HEK293 (cell line): ENCODE data around the gene MTCL3.

Experiments used
- CTCF ChIA-PET: fragments of 350-600 bp; formaldehyde crosslinking; extraction: SDS; loops from one replicate; lab custom pipeline; 2021; ENCODE audit warnings: antibody characterized with exemption; lab: Yijun Ruan, JAX
- POLR2A ChIA-PET: fragments of 300-600 bp; formaldehyde crosslinking; extraction: SDS; loops from one replicate; lab custom pipeline; 2020; ENCODE audit warnings: antibody characterized with exemption, inconsistent platforms; lab: Yijun Ruan, JAX
- H3K27ac ChIP-seq: fragments of 200-500 bp; sonication (Bioruptor generic); 2 replicates; pipeline ENCODE4 v1.5.1; 2014; ENCODE audit warnings: low read depth, low read length, control low read depth, inconsistent platforms; ENCODE audit errors: extremely low read depth
- H3K36me3 ChIP-seq, 2 experiments: fragments of 200-500 bp in 1 of 2; sonication (Bioruptor generic) in 1 of 2; 1 replicate in 1 of 2; 2 replicates in 1 of 2; pipeline ENCODE4 v1.5.1; 2014 to 2017; ENCODE audit warnings: inconsistent platforms in 2 of 2, low read length in 2 of 2; ENCODE audit not compliant: control insufficient read depth in 2 of 2, insufficient read depth in 1 of 2
- H3K4me1 ChIP-seq: fragments of 200-500 bp; sonication (Bioruptor generic); 2 replicates; pipeline ENCODE4 v1.5.1; 2014; ENCODE audit warnings: mild to moderate bottlenecking, low read length, inconsistent platforms; ENCODE audit not compliant: control insufficient read depth, insufficient read depth
- H3K4me3 ChIP-seq: 2 replicates; pipeline ENCODE4 v1.5.1; 2011; ENCODE audit warnings: low read depth, mild to moderate bottlenecking, control low read depth, low read length, moderate library complexity
- H3K9me3 ChIP-seq: fragments of 200-500 bp; sonication (Bioruptor generic); 2 replicates; pipeline ENCODE4 v1.5.1; 2014; ENCODE audit warnings: low read depth, low read length, inconsistent platforms; ENCODE audit not compliant: control insufficient read depth, insufficient read depth
- ATF2 ChIP-seq: fragments of 450-650 bp; formaldehyde crosslinking; IDR thresholded peaks from 2 replicates; pipeline ENCODE4 v1.5.1; 2016; ENCODE audit warnings: missing biosample characterization, missing genetic modification characterization, low read depth
- BCL11A ChIP-seq: fragments of 450-650 bp; formaldehyde crosslinking; IDR thresholded peaks from 2 replicates; pipeline ENCODE4 v1.5.1; 2016; ENCODE audit warnings: low read depth, missing biosample characterization, missing genetic modification characterization
- MZF1 ChIP-seq: fragments of 450-650 bp; formaldehyde crosslinking; IDR thresholded peaks from 2 replicates; pipeline ENCODE4 v1.5.1; 2017; ENCODE audit warnings: missing biosample characterization, missing genetic modification characterization, borderline replicate concordance
- OSR2 ChIP-seq: fragments of 450-650 bp; formaldehyde crosslinking; IDR thresholded peaks from 2 replicates; pipeline ENCODE4 v1.5.1; 2016; ENCODE audit warnings: missing biosample characterization, missing genetic modification characterization
- PRDM1 ChIP-seq: fragments of 450-650 bp; formaldehyde crosslinking; IDR thresholded peaks from 2 replicates; pipeline ENCODE4; 2016; ENCODE audit warnings: missing biosample characterization, missing genetic modification characterization
- PRDM10 ChIP-seq: fragments of 450-650 bp; formaldehyde crosslinking; IDR thresholded peaks from 2 replicates; pipeline ENCODE4 v1.5.1; 2016; ENCODE audit warnings: missing biosample characterization, missing genetic modification characterization
- SETDB1 ChIP-seq: IDR thresholded peaks from one replicate; pipeline ENCODE4 v1.6.1; 2017; ENCODE audit warnings: mild to moderate bottlenecking, low read length, moderate library complexity, mixed read lengths; ENCODE audit not compliant: insufficient read length
- SP3 ChIP-seq: fragments of 450-650 bp; formaldehyde crosslinking; IDR thresholded peaks from 2 replicates; pipeline ENCODE4 v1.5.1; 2016; ENCODE audit warnings: missing biosample characterization, missing genetic modification characterization
- TRIM28 ChIP-seq: IDR thresholded peaks from 2 replicates; pipeline ENCODE4 v1.6.1; 2011; ENCODE audit warnings: low read length, control low read depth, borderline replicate concordance
- ZBTB48 ChIP-seq: fragments of 450-650 bp; formaldehyde crosslinking; IDR thresholded peaks from 2 replicates; pipeline ENCODE4 v1.5.1; 2016; ENCODE audit warnings: missing biosample characterization, missing genetic modification characterization
- ZNF292 ChIP-seq: fragments of 450-650 bp; formaldehyde crosslinking; IDR thresholded peaks from 2 replicates; pipeline ENCODE4 v1.5.1; 2016; ENCODE audit warnings: low read depth, missing biosample characterization, missing genetic modification characterization, borderline replicate concordance
- ZNF629 ChIP-seq: fragments of 450-650 bp; formaldehyde crosslinking; IDR thresholded peaks from 2 replicates; pipeline ENCODE4 v1.5.1; 2017; ENCODE audit warnings: missing biosample characterization, missing genetic modification characterization
- ZNF660 ChIP-seq: fragments of 450-650 bp; IDR thresholded peaks from 2 replicates; pipeline ENCODE4 v1.5.1; 2018; ENCODE audit warnings: missing biosample characterization, mild to moderate bottlenecking, missing genetic modification characterization
- ZNF677 ChIP-seq: fragments of 450-650 bp; IDR thresholded peaks from 2 replicates; pipeline ENCODE4 v1.5.0; 2018; ENCODE audit warnings: missing biosample characterization, mild to moderate bottlenecking, missing genetic modification characterization, moderate library complexity
- ZNF768 ChIP-seq: fragments of 450-650 bp; formaldehyde crosslinking; IDR thresholded peaks from 2 replicates; pipeline ENCODE4 v1.5.1; 2018; ENCODE audit warnings: missing biosample characterization, mild to moderate bottlenecking, missing genetic modification characterization
- ZSCAN30 ChIP-seq: fragments of 450-650 bp; IDR thresholded peaks from 2 replicates; pipeline ENCODE4 v1.5.1; 2018; ENCODE audit warnings: missing biosample characterization, mild to moderate bottlenecking, missing genetic modification characterization, moderate library complexity
- TF ChIP-seq, protein P1 (sequence below): fragments of 450-650 bp; formaldehyde crosslinking; IDR thresholded peaks from 2 replicates; pipeline ENCODE4 v1.5.1; 2016; ENCODE audit warnings: missing biosample characterization, missing genetic modification characterization
- TF ChIP-seq, protein P2 (sequence below): fragments of 450-650 bp; formaldehyde crosslinking; conservative IDR thresholded peaks from 2 replicates; pipeline ENCODE4 v1.5.1; 2016; ENCODE audit warnings: low read depth, missing biosample characterization, missing genetic modification characterization
- TF ChIP-seq, protein P3 (sequence below): fragments of 450-650 bp; formaldehyde crosslinking; IDR thresholded peaks from 2 replicates; pipeline ENCODE4 v1.5.1; 2016; ENCODE audit warnings: missing biosample characterization, missing genetic modification characterization, low read depth

MTCL3 gene

GRCh38 chr6:127459231-127459641 is 59.9 kb downstream of the MTCL3 start, which contains the start of gene KIAA0408:
TSS of gene KIAA0408 (minus strand) at chr6:127459389. CDS start at chr6:127453981, 5,408 bp downstream.
- no peak within 1 kb of the TSS for H3K27ac ChIP-seq
- no peak within 1 kb of the TSS for H3K4me3 ChIP-seq
- TF ChIP-seq MZF1 (tag by site-specific recombination) (peak; percentile 97; the same call in 1 of the 2 replicates), ZNF629 (tag by site-specific recombination) (peak; percentile 81), ZBTB48 (tag by site-specific recombination) (no peak), TRIM28 (peak; percentile 53), ATF2 (peak; percentile 89), PRDM1 (tag by site-specific recombination) (0 out of 2 replicates have a peak, but pooled peaks have one; percentile 29), PRDM10 (peak; percentile 52; the same call in 1 of the 2 replicates), ZNF292 (tag by site-specific recombination) (no peak), ZNF660 (tag by site-specific recombination) (0 out of 2 replicates have a peak, but pooled peaks have one; percentile 12), OSR2 (tag by site-specific recombination) (peak; percentile 63; the same call in 1 of the 2 replicates)
- TF ChIP-seq, protein P1, sequence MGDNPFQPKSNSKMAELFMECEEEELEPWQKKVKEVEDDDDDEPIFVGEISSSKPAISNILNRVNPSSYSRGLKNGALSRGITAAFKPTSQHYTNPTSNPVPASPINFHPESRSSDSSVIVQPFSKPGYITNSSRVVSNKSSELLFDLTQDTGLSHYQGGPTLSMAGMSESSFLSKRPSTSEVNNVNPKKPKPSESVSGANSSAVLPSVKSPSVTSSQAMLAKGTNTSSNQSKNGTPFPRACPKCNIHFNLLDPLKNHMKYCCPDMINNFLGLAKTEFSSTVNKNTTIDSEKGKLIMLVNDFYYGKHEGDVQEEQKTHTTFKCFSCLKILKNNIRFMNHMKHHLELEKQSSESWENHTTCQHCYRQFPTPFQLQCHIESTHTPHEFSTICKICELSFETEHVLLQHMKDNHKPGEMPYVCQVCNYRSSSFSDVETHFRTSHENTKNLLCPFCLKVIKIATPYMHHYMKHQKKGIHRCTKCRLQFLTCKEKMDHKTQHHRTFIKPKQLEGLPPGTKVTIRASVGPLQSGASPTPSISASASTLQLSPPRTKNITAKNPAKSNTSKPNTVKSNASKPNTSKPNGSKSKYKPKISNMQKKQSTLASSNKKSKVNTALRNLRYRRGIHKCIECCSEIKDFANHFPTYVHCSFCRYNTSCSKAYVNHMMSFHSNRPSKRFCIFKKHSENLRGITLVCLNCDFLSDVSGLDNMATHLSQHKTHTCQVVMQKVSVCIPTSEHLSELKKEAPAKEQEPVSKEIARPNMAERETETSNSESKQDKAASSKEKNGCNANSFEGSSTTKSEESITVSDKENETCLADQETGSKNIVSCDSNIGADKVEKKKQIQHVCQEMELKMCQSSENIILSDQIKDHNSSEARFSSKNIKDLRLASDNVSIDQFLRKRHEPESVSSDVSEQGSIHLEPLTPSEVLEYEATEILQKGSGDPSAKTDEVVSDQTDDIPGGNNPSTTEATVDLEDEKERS, result no peak
- TF ChIP-seq, all 188 proteins: peak for 8
- CTCF ChIA-PET, result interaction anchor here (0.6 to 2.0 kb wide), 8 partner anchors 10 to 1393 kb away, joined by 3 to 11 read pairs (median 4); no protein-coding TSS in a partner anchor
- POLR2A ChIA-PET, result no interaction called here
- peaks cover 13% of the 10 kb centered on the region for H3K4me1 ChIP-seq
- no peaks in the 10 kb centered on the region for H3K36me3 ChIP-seq
- no peaks in the 10 kb centered on the region for H3K9me3 ChIP-seq

DNA sequence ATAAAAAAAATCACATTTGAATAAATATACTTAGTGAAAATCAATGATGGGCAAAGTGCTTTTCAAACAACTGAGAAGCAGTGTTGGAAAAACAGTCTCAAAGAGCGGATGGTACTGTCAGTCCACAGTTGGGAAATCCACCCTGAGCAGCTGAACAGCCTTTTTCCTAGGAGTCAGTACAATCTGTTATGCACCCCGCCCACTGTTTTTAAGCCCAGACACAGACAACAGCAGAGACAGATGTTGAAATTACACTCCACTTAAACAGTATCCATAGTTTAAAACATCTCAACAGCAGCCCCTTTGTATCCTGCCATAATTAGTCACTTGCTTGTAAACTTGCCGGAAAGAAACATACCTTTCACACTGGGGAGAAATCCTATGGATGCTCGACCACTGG is 60.3 kb downstream of the MTCL3 start:
- H3K9me3 ChIP-seq, result no peaks in the 10 kb centered on the region
- peaks cover 13% of the 10 kb centered on the region for H3K4me1 ChIP-seq
- no peak overlapping the region for H3K4me3 ChIP-seq
- ChIA-PET POLR2A (no interaction called here), CTCF (interaction anchor here (0.9 to 2.0 kb wide), 5 partner anchors 10 to 99 kb away, joined by 3 to 9 read pairs (median 4); no protein-coding TSS in a partner anchor)
- H3K27ac ChIP-seq, result no peak overlapping the region
- H3K36me3 ChIP-seq, result no peaks in the 10 kb centered on the region
- TF ChIP-seq BCL11A (no peak), ZNF677 (tag by site-specific recombination) (no peak), ZSCAN30 (tag by site-specific recombination) (no peak), SETDB1 (peak; percentile 5), SP3 (no peak), ZNF768 (tag by site-specific recombination) (no peak)
- TF ChIP-seq, protein P2, sequence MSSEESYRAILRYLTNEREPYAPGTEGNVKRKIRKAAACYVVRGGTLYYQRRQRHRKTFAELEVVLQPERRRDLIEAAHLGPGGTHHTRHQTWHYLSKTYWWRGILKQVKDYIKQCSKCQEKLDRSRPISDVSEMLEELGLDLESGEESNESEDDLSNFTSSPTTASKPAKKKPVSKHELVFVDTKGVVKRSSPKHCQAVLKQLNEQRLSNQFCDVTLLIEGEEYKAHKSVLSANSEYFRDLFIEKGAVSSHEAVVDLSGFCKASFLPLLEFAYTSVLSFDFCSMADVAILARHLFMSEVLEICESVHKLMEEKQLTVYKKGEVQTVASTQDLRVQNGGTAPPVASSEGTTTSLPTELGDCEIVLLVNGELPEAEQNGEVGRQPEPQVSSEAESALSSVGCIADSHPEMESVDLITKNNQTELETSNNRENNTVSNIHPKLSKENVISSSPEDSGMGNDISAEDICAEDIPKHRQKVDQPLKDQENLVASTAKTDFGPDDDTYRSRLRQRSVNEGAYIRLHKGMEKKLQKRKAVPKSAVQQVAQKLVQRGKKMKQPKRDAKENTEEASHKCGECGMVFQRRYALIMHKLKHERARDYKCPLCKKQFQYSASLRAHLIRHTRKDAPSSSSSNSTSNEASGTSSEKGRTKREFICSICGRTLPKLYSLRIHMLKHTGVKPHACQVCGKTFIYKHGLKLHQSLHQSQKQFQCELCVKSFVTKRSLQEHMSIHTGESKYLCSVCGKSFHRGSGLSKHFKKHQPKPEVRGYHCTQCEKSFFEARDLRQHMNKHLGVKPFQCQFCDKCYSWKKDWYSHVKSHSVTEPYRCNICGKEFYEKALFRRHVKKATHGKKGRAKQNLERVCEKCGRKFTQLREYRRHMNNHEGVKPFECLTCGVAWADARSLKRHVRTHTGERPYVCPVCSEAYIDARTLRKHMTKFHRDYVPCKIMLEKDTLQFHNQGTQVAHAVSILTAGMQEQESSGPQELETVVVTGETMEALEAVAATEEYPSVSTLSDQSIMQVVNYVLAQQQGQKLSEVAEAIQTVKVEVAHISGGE (tag by site-specific recombination), result no peak
- TF ChIP-seq, protein P3, sequence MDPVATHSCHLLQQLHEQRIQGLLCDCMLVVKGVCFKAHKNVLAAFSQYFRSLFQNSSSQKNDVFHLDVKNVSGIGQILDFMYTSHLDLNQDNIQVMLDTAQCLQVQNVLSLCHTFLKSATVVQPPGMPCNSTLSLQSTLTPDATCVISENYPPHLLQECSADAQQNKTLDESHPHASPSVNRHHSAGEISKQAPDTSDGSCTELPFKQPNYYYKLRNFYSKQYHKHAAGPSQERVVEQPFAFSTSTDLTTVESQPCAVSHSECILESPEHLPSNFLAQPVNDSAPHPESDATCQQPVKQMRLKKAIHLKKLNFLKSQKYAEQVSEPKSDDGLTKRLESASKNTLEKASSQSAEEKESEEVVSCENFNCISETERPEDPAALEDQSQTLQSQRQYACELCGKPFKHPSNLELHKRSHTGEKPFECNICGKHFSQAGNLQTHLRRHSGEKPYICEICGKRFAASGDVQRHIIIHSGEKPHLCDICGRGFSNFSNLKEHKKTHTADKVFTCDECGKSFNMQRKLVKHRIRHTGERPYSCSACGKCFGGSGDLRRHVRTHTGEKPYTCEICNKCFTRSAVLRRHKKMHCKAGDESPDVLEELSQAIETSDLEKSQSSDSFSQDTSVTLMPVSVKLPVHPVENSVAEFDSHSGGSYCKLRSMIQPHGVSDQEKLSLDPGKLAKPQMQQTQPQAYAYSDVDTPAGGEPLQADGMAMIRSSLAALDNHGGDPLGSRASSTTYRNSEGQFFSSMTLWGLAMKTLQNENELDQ, result no peak
